MM.1S (cell line): ENCODE results near the gene LRRC75B.
"Not testable (repeated sequence)": the region's sequence is repeated elsewhere in the genome, so short reads cannot be mapped to it uniquely, and the experiment has no call there.

Source experiments
- EZH2 ChIP-seq: fragments of 300-600 bp; sonication (generic); optimal IDR thresholded peaks from 2 replicates; pipeline ENCODE3; 2017; ENCODE audit warnings: low read depth, mild to moderate bottlenecking, antibody characterized with exemption, low read length, mixed read lengths
- EZH2phosphoT487 ChIP-seq: fragments of 300-600 bp; sonication (generic); IDR thresholded peaks from 2 replicates; pipeline ENCODE4 v1.6.1; 2018; ENCODE audit warnings: antibody characterized with exemption, low read length
- TF ChIP-seq, protein P1 (sequence below): fragments of 300-600 bp; sonication (generic); IDR thresholded peaks from 2 replicates; pipeline ENCODE4 v1.5.1; 2016; ENCODE audit warnings: antibody characterized with exemption, low read length, mixed read lengths

DNA sequence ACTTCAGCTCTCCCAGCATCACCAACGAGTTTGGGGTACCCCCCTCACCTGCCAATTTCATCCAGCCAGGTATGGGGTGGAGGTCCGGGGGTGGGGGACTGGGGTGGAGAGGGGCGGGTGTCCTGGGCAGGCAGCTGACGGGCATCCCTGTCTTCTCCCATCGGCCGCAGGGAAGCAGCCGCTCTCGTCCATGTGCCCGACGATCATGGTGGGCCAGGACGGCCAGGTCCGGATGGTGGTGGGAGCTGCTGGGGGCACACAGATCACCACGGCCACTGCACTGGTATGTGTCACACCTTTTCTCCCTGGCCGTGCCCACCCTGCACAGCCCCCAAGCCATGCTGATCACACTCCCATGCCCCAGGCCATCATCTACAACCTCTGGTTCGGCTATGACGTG, 35.0 kb upstream of the LRRC75B start:
- TF ChIP-seq, protein P1, sequence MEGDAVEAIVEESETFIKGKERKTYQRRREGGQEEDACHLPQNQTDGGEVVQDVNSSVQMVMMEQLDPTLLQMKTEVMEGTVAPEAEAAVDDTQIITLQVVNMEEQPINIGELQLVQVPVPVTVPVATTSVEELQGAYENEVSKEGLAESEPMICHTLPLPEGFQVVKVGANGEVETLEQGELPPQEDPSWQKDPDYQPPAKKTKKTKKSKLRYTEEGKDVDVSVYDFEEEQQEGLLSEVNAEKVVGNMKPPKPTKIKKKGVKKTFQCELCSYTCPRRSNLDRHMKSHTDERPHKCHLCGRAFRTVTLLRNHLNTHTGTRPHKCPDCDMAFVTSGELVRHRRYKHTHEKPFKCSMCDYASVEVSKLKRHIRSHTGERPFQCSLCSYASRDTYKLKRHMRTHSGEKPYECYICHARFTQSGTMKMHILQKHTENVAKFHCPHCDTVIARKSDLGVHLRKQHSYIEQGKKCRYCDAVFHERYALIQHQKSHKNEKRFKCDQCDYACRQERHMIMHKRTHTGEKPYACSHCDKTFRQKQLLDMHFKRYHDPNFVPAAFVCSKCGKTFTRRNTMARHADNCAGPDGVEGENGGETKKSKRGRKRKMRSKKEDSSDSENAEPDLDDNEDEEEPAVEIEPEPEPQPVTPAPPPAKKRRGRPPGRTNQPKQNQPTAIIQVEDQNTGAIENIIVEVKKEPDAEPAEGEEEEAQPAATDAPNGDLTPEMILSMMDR = not testable (repeated sequence)
- not testable (repeated sequence) for TF ChIP-seq EZH2, EZH2phosphoT487
